Right kidney (tissue), 1 donor: ENCODE data around the gene RFX1.

Experiments
- DNase-seq: peaks from one replicate; pipeline ENCODE4 v3.0.0-alpha.2; 2016

Gene RFX1

GRCh38 chr19:13960863-13961784 is 45.0 kb downstream of the RFX1 start:
- no peak for DNase-seq

GRCh38 chr19:13959962-13960862 is 45.9 kb downstream of the RFX1 start:
- DNase-seq, result no peak

GRCh38 chr19:13959141-13959961 is 46.8 kb downstream of the RFX1 start:
- DNase-seq, result no peak

GRCh38 chr19:13958043-13958442 is 48.1 kb downstream of the RFX1 start:
- no peak for DNase-seq

- DNase-seq, result no peak
These were observed 49.1 kb downstream of the RFX1 start for GRCh38 chr19:13957051-13957450.

- no peak for DNase-seq
These were observed 49.8 kb downstream of the RFX1 start for GRCh38 chr19:13956365-13956744.

GRCh38 chr19:13955662-13956364 is 50.3 kb downstream of the RFX1 start:
- no peak for DNase-seq

- DNase-seq, result no peak
These were observed 51.9 kb downstream of the RFX1 start for GRCh38 chr19:13954185-13954584.

GRCh38 chr19:13952931-13953531 is 53.1 kb downstream of the RFX1 start:
- DNase-seq, result peak; percentile 49

- DNase-seq, result peak; percentile 92
These were observed 53.8 kb downstream of the RFX1 start, which contains the start of gene DCAF15 for GRCh38 chr19:13952154-13952930. Gene DCAF15 (plus strand): TSS chr19:13952509. CDS start chr19:13952513, 4 bp downstream.

- no peak for DNase-seq
These were observed 54.3 kb downstream of the RFX1 start for GRCh38 chr19:13951799-13952153.

- DNase-seq, result no peak
These were observed 55.1 kb downstream of the RFX1 start for GRCh38 chr19:13951043-13951442.

GRCh38 chr19:13946414-13946813 is 59.7 kb downstream of the RFX1 start:
- no peak for DNase-seq

- DNase-seq, result no peak
These were observed 64.0 kb downstream of the RFX1 start for GRCh38 chr19:13942023-13942684.

- no peak for DNase-seq
These were observed 67.6 kb downstream of the RFX1 start, which contains the start of gene PODNL1 for GRCh38 chr19:13938301-13939064. Gene PODNL1 (minus strand): TSS chr19:13938417. CDS start chr19:13938181, 236 bp downstream.

- DNase-seq, result no peak
These were observed 68.4 kb downstream of the RFX1 start for GRCh38 chr19:13937479-13938300.

- no peak for DNase-seq
These were observed 70.2 kb downstream of the RFX1 start for GRCh38 chr19:13935765-13936510.
